GM19438 (cell line): ENCODE data around the gene CTAGE8.
"Not testable (repeated sequence)": the region's sequence is repeated elsewhere in the genome, so short reads cannot be mapped to it uniquely, and the experiment has no call there.

ENCODE experiments used
- ATAC-seq: cut with Tn5 transposase; IDR thresholded peaks from one replicate; pipeline ENCODE4 v1.9.1; 2021; ENCODE audit warnings: low read depth; ENCODE audit not compliant: unreplicated experiment

Gene CTAGE8

DNA sequence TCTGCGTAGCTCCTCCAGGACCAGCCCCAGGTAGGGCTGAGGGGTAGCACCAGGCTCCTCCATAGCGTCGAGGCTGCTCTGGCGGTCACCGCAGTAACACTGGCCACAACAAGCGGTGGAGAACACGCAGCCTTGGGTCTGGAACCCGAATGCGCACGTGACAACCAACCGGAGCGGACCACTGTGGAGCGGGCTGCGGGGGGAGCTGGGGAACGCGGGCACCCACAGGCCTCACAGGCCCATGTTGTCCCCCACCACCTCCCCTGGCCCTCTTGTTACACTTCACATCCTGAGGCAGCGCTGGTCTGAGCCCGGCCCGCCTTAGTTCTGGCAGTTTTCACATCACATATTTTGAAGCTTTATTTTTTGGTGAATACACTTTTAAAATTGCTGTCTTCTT is at the start of gene CTAGE8:
CTAGE8 (minus strand) TSS at position 101 of the 400 bp plus-strand sequence; CDS start at position 63, 38 bp downstream.
- ATAC-seq, result not testable (repeated sequence)

DNA sequence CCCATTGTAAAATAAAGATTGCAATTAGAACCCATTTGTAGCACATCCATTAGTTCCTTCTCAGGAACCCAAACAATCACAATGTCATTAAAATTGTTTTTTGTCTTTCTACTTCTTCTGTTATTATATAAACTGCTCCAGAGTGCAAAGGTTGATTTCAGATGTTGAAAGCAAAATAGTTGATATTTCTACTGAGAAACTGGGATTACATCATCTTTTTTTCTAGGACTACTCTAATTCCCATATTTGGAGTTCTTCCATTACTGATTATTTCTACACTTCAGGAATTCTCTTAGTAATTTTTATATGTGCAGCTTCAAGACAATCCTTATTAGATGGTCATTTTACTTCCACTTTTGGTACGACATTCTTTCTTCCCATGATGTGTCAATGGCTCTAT is 48.4 kb upstream of the CTAGE8 start:
- not testable (repeated sequence) for ATAC-seq

DNA sequence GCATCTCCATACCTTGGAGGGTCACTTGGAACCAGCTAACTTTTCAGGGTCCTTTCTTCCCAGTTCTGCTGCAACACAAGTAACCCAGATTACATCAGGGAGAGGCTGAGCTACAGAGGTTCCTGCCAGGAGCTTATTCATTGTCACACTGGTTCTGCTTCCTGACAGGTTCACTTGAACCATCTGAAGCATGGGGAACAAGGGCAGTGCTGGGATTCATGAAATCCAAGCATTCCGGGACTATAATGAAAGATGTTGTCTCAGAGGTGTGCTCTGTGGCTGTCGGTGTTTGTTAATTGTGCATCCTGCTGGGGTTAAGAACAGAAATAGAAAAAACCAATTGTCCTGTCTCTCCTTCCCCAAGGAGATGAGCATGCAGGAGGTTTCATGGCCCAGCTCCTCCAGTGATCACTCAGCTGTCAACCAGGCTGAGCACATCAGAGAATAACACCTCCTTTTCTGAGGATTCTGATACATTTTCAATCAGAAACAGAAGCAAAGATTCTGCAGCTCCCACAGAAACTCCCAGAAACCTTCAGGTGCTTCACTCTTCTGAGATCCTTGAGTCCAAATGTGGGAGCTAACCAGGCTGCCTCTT is 42.9 kb upstream of the CTAGE8 start, which contains the start of gene OR2A1:
OR2A1 (plus strand) TSS at position 548 of the 598 bp plus-strand sequence. CDS start 5,706 bp downstream, outside the sequence.
- ATAC-seq, result not testable (repeated sequence)

GRCh38 chr7:144311218-144311617 is 42.1 kb upstream of the CTAGE8 start:
- not testable (repeated sequence) for ATAC-seq

GRCh38 chr7:144309702-144310101 is 40.6 kb upstream of the CTAGE8 start:
- ATAC-seq, result not testable (repeated sequence)

- not testable (repeated sequence) for ATAC-seq
Measured at GRCh38 chr7:144305156-144305555, 36.1 kb upstream of the CTAGE8 start.

GRCh38 chr7:144303607-144304006 is 34.5 kb upstream of the CTAGE8 start:
- not testable (repeated sequence) for ATAC-seq

DNA sequence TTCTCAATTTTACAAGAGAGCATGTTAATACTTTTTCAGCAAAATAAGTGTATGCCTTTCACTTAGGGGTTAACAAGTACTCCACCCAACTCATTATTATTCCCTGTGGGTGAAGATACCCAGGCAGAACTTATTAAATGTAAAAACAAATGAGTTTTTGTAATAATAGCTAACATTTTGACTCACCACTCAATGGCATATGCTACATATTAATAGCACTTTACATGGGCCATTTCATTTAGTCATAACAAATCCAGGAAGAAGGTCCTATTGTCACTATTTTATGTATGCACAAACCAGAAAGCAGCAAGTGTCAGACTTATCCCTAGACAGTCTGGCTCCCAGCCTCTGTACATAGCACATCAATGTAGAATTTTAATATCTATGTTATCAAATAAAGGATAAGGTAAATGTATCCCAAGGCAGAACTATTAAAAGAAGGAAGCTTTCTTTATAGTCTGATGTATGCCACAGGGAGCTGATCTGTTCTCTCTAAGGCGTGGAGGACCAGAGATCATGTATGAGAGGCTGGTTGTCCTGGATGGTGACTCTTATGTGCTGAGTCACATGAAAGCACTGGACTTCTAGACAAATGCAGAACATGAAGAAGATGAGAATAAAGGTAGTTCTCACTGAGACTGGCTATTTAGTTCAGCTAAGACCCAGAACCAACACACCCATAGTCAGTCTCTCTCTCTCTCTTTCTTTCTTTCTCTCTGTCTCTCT is 33.7 kb upstream of the CTAGE8 start:
- not testable (repeated sequence) for ATAC-seq

DNA sequence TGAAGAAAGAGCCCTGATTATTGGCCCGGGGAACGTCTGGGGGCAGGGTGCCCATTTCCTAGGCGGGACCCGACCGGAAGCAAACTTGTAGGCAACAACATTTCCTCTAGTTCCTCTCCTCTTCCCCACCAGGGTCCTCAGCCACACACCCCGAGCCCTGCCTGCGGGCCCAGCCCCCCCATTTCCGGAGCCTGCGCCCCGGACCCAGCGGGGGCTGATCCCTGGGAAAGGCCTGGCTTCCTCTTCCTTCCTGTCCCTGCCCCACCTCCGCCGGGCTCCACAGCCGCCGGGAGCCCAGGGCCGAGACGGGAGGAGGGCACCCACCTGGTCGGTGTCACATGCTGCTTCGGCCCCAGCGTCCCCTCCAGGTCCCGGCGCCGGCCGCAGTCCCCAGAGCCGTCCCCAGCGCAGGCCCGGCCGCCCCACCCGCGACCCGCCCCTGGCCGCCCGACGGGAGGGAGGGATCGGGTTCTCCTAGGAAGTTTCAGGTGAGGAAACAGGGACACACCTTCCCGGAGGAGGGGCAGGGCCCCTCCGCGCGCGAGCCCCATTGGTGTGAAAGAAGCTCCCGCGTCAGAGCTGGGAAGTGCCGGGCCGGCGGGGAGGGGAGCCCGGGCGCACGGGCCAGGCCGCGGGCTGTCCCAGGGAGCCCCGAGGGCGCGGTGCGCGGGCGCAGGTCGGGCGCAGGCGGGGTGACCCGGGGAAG is 24.9 kb upstream of the CTAGE8 start:
- ATAC-seq, result peak; percentile 73

DNA sequence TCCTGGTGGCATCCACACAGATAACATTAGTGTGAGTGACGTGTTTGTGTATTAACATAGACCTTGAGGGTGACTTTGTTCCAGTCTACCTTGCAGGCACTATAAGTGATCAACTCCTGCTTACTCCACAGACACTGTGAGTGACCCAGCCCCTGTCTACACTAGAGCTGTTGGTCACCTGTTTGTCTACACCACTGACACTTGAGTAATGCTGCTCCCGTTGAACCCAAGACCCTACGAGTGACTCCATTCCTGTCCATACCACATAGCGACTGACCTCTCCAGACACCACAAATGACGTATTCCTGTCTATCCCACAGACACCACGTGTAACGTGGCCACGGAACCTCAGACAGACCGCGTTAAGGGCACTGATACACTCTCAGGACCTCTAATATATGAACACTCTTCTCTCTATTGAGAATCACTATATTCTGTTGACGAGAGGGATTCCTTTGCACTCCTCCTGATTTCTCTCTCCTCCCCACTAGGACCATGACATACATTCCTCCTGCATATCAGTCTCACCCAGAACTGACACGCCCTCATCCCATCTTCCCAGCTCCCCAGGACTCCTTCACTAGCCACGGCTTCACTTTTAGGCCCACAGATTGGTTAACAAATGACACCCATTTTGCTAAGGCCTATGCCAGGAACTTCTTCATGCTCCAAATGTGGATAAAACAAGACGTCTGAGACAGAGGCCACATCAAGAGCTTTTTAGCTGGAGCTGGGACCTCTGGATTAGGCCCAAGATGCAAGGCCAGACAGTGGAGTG is 23.5 kb upstream of the CTAGE8 start:
- ATAC-seq, result not testable (repeated sequence)

GRCh38 chr7:144291607-144292006 is 22.5 kb upstream of the CTAGE8 start:
- ATAC-seq, result not testable (repeated sequence)

GRCh38 chr7:144287171-144287784 is 18.2 kb upstream of the CTAGE8 start:
- not testable (repeated sequence) for ATAC-seq

DNA sequence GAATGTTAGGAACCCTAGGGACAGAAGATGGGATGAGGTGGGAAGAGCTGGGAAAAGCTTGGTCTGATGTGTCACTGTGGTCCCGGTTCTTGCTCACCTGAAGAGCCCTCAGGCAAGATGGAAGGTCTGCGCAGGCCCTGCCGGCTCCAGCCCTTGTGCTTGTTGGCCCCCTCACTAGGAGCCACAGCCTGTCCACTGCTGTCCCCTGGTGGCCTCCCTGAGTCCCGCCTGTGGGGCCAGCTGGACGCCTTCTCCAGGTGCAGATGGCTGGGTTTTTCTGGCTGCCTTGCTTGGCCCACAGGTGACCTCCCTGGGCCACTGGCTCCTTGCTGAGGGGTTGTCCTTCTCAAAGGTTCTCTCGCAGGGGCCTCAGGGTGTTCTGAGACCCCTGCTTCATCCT is 14.6 kb upstream of the CTAGE8 start:
- ATAC-seq, result not testable (repeated sequence)

DNA sequence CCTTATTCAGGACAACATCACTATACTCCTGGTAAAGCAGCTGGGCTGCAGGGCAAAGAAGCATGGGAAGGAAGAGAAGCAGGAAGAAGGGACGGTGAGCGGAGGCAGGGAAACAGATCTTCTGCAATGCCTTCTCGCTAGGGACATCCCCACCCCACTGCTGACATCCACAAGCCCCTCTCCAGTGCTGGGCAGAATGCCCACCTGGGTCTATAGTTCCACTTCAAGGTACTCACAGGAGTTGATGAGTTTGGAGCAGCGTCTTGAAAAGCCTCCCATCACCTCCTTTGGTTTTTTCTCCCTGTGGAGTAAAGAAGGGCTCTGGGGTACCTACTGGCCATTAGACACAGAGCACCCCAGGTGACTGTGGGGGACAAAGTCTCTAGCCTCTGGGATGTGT is 13.4 kb upstream of the CTAGE8 start:
- not testable (repeated sequence) for ATAC-seq

DNA sequence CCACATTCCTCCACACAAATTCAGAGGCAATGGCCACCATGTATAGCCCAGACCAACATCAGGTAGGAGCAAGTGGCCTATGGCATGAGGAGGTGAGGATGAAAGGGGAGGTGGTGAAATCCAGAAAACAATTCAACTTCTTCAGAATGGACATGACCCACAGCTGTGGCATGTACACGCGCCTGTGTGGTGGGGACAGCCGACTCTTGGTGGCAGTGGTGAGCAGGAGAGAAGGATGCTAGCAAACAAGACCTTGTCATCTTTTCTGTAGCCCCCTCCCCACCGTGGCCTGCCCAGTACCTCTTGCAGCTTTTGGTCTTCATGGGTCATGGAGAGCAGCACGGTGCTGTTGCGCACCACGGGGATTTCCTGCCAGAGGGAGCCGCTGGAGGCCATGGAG is 12.9 kb upstream of the CTAGE8 start:
- ATAC-seq, result not testable (repeated sequence)

- ATAC-seq, result not testable (repeated sequence)
Measured at GRCh38 chr7:144280010-144280409, 10.9 kb upstream of the CTAGE8 start.

- not testable (repeated sequence) for ATAC-seq
Measured at GRCh38 chr7:144275281-144275680, 6.2 kb upstream of the CTAGE8 start.

- ATAC-seq, result not testable (repeated sequence)
Measured at GRCh38 chr7:144264692-144265091, 4.4 kb downstream of the CTAGE8 start, which contains the start of gene OR2A7. Gene OR2A7 (minus strand): TSS chr7:144264792. CDS start chr7:144259628, 5,164 bp downstream.

DNA sequence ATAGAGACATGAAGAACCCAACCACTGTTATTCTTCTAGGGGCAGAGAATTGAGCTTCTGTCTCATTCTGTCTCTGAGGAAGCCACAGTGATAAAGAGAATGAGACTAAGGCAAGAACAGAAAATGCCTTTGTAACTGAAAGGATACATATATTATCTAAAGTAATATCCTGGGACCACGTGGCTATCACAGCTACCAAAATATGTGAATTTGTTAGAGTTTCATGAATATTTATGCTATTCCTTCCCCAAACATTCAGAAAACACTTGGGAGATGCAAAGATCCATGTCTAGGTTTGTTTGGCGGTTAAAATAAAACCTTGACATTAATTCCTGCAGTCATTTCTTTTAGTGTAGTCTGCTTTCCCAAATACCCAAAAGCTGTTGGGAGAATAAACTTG is 7.0 kb downstream of the CTAGE8 start:
- not testable (repeated sequence) for ATAC-seq

GRCh38 chr7:144259067-144259466 is 10.0 kb downstream of the CTAGE8 start:
- not testable (repeated sequence) for ATAC-seq
